H9 (cell line): ENCODE data around the gene OXCT1. TPM values are rescaled to one million over a fixed set of nuclear protein-coding genes. Genes with fewer than 3 reads are reported as not detected.

Experiments used
- DNase-seq: peaks from one replicate; pipeline ENCODE4 v3.0.0-alpha.2; 2017
- H2AFZ ChIP-seq: one replicate; pipeline ENCODE4 v1.6.1; 2013; ENCODE audit warnings: mild to moderate bottlenecking, low read length, control low read depth, moderate library complexity
- H2AK5ac ChIP-seq: 2 replicates; pipeline ENCODE4 v1.6.1; 2013; ENCODE audit warnings: low read length, control low read depth, mixed read lengths; ENCODE audit not compliant: insufficient read length
- H2BK120ac ChIP-seq: one replicate; pipeline ENCODE4 v1.6.1; 2013; ENCODE audit warnings: low read depth, mild to moderate bottlenecking, low read length, control low read depth, inconsistent platforms; ENCODE audit not compliant: poor library complexity, severe bottlenecking
- H2BK12ac ChIP-seq: 2 replicates; pipeline ENCODE4 v1.6.1; 2013; ENCODE audit warnings: low read length, control low read depth, mixed read lengths, low read depth; ENCODE audit not compliant: insufficient read length
- H2BK15ac ChIP-seq: 2 replicates; pipeline ENCODE4 v1.6.1; 2013; ENCODE audit warnings: low read depth, low read length, control low read depth
- H2BK20ac ChIP-seq: one replicate; pipeline ENCODE4 v1.6.1; 2013; ENCODE audit warnings: low read depth, mild to moderate bottlenecking, low read length, control low read depth, inconsistent platforms; ENCODE audit not compliant: poor library complexity, severe bottlenecking
- H2BK5ac ChIP-seq: 2 replicates; pipeline ENCODE4 v1.6.1; 2013; ENCODE audit warnings: low read length, control low read depth, mixed read lengths; ENCODE audit not compliant: insufficient read length
- H3K14ac ChIP-seq: 2 replicates; pipeline ENCODE4 v1.6.1; 2013; ENCODE audit warnings: low read length, control low read depth; ENCODE audit not compliant: insufficient read depth
- H3K18ac ChIP-seq: 2 replicates; pipeline ENCODE4 v1.6.1; 2013; ENCODE audit warnings: low read depth, mild to moderate bottlenecking, mixed read lengths, low read length, control low read depth; ENCODE audit not compliant: insufficient read length
- H3K23ac ChIP-seq: 2 replicates; pipeline ENCODE4 v1.6.1; 2013; ENCODE audit warnings: low read length, control low read depth, mixed read lengths, low read depth; ENCODE audit not compliant: insufficient read length
- H3K23me2 ChIP-seq: 2 replicates; pipeline ENCODE4 v1.6.1; 2013; ENCODE audit warnings: low read depth, mild to moderate bottlenecking, mixed read lengths, low read length, control low read depth; ENCODE audit not compliant: insufficient read length, poor library complexity, severe bottlenecking
- H3K27ac ChIP-seq: 2 replicates; pipeline ENCODE4 v1.5.1; 2013; ENCODE audit warnings: low read length, control low read depth, mixed read lengths, low read depth; ENCODE audit not compliant: insufficient read length
- H3K27me3 ChIP-seq: 2 replicates; pipeline ENCODE4 v1.6.1; 2013; ENCODE audit warnings: low read length, control low read depth, inconsistent platforms; ENCODE audit not compliant: insufficient read depth
- H3K4ac ChIP-seq: 2 replicates; pipeline ENCODE4 v1.6.1; 2013; ENCODE audit warnings: low read depth, mild to moderate bottlenecking, control low read depth, inconsistent platforms, low read length, moderate library complexity
- H3K4me1 ChIP-seq: 2 replicates; pipeline ENCODE4 v1.6.1; 2013; ENCODE audit warnings: low read length, control low read depth, inconsistent platforms; ENCODE audit not compliant: insufficient read depth
- H3K4me2 ChIP-seq: 2 replicates; pipeline ENCODE4 v1.6.1; 2013; ENCODE audit warnings: low read length, control low read depth, mixed read lengths; ENCODE audit not compliant: insufficient read length, insufficient read depth
- H3K56ac ChIP-seq: 2 replicates; pipeline ENCODE4 v1.6.1; 2013; ENCODE audit warnings: low read depth, mild to moderate bottlenecking, mixed read lengths, low read length, control low read depth; ENCODE audit not compliant: insufficient read length
- H3K79me1 ChIP-seq: 2 replicates; pipeline ENCODE4 v1.6.1; 2013; ENCODE audit warnings: low read depth, mild to moderate bottlenecking, moderate library complexity, low read length, control low read depth, inconsistent platforms; ENCODE audit not compliant: insufficient read depth, poor library complexity, severe bottlenecking
- H3K79me2 ChIP-seq: 2 replicates; pipeline ENCODE4 v1.6.1; 2013; ENCODE audit warnings: low read length, control low read depth, inconsistent platforms; ENCODE audit not compliant: insufficient read depth
- H3K9ac ChIP-seq: 2 replicates; pipeline ENCODE4 v1.6.1; 2013; ENCODE audit warnings: low read length, control low read depth, mixed read lengths; ENCODE audit not compliant: insufficient read length; ENCODE audit errors: extremely low read depth
- H3K9me3 ChIP-seq: one replicate; pipeline ENCODE4 v1.6.1; 2013; ENCODE audit warnings: low read depth, low read length, inconsistent platforms; ENCODE audit not compliant: control insufficient read depth
- H3T11ph ChIP-seq: one replicate; pipeline ENCODE4 v1.6.1; 2013; ENCODE audit warnings: mild to moderate bottlenecking, low read length, control low read depth, inconsistent platforms
- H4K20me1 ChIP-seq: one replicate; pipeline ENCODE4 v1.6.1; 2013; ENCODE audit not compliant: control insufficient read depth, insufficient read length, insufficient read depth
- H4K5ac ChIP-seq: 2 replicates; pipeline ENCODE4 v1.6.1; 2013; ENCODE audit warnings: low read depth, mild to moderate bottlenecking, mixed read lengths, low read length, control low read depth; ENCODE audit not compliant: insufficient read length
- H4K8ac ChIP-seq: replicated peaks from 2 replicates; pipeline ENCODE4 v1.6.1; 2013; ENCODE audit warnings: low read length, control low read depth, mixed read lengths, low read depth; ENCODE audit not compliant: insufficient read length
- H4K91ac ChIP-seq: 2 replicates; pipeline ENCODE4 v1.6.1; 2013; ENCODE audit warnings: low read depth, mild to moderate bottlenecking, moderate library complexity, mixed read lengths, low read length, control low read depth; ENCODE audit not compliant: insufficient read length
- H3K27ac Mint-ChIP-seq, 3 experiments: 2 replicates in 2 of 3; 3 replicates in 1 of 3; pipeline ENCODE4 v1.8.0; 2020 to 2021; ENCODE audit warnings: mixed read lengths in 3 of 3, mild to moderate bottlenecking in 1 of 3, moderate library complexity in 1 of 3
- H3K27me3 Mint-ChIP-seq: 2 replicates; pipeline ENCODE4 v1.8.0; 2021; ENCODE audit warnings: low read depth, mild to moderate bottlenecking, moderate library complexity, mixed read lengths
- H3K36me3 Mint-ChIP-seq, 3 experiments: 2 replicates in 2 of 3; 3 replicates in 1 of 3; pipeline ENCODE4 v1.8.0; 2020 to 2021; ENCODE audit warnings: low read depth in 3 of 3, mixed read lengths in 3 of 3; ENCODE audit not compliant: insufficient read depth in 1 of 3
- H3K4me1 Mint-ChIP-seq, 2 experiments: 2 replicates each; pipeline ENCODE4 v1.8.0; 2020; ENCODE audit warnings: mixed read lengths in 2 of 2
- H3K4me3 Mint-ChIP-seq, 2 experiments: 2 replicates in 1 of 2; 3 replicates in 1 of 2; pipeline ENCODE4 v1.8.0; 2020 to 2021; ENCODE audit warnings: mild to moderate bottlenecking in 2 of 2, mixed read lengths in 2 of 2, moderate library complexity in 1 of 2
- H3K9me3 Mint-ChIP-seq, 2 experiments: 2 replicates in 1 of 2; 3 replicates in 1 of 2; pipeline ENCODE4 v1.8.0; 2020; ENCODE audit warnings: mild to moderate bottlenecking in 2 of 2, mixed read lengths in 2 of 2, moderate library complexity in 1 of 2
- WGBS: extraction: QIAGEN DNeasy Blood & Tissue Kit; methylation state at CpG from one replicate; pipeline ENCODE4 v1.1.7; 2013; ENCODE audit warnings: missing lambda C conversion rate, low lambda C conversion rate, mixed read lengths; ENCODE audit not compliant: insufficient read length; ENCODE audit errors: extremely low coverage; 5-methylcytosine and 5-hydroxymethylcytosine counted together
- total RNA-seq: library from RNA; stranded (reverse); gene quantifications from 2 replicates; pipeline ENCODE4 v1.2.1, GENCODE V29; 2021
- TF ChIP-seq, protein P1 (sequence below): fragments of 200-600 bp; sonication (generic); conservative IDR thresholded peaks from 3 replicates; pipeline ENCODE4 v1.8.0; 2021; ENCODE audit warnings: antibody characterized with exemption, mild to moderate bottlenecking

Gene OXCT1
- total RNA-seq, 1 experiment from 2014 or later, result 25.6 TPM

DNA sequence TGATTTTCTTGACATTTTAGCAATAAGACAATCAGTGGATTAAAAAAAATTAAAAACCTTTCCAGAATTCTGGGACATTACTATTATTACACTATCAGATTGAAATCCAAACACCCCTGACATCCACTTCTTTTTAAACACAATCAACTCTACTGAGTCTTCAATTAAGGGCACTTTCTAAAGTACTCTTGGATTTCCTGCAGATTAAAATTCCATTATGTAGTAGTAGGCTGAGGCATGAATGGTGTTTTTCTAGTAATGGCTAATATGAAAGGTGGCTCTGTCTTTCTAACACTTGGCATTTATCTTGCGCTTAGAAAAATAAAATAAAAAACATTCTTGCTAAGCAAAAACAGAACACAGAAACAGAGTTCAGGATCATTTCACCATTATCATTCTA lies 107.8 kb downstream of the OXCT1 start:
- H2AK5ac ChIP-seq, result no peak overlapping the region
- TF ChIP-seq, protein P1, sequence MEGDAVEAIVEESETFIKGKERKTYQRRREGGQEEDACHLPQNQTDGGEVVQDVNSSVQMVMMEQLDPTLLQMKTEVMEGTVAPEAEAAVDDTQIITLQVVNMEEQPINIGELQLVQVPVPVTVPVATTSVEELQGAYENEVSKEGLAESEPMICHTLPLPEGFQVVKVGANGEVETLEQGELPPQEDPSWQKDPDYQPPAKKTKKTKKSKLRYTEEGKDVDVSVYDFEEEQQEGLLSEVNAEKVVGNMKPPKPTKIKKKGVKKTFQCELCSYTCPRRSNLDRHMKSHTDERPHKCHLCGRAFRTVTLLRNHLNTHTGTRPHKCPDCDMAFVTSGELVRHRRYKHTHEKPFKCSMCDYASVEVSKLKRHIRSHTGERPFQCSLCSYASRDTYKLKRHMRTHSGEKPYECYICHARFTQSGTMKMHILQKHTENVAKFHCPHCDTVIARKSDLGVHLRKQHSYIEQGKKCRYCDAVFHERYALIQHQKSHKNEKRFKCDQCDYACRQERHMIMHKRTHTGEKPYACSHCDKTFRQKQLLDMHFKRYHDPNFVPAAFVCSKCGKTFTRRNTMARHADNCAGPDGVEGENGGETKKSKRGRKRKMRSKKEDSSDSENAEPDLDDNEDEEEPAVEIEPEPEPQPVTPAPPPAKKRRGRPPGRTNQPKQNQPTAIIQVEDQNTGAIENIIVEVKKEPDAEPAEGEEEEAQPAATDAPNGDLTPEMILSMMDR, result no peak
- no peak for DNase-seq
- H2AFZ ChIP-seq, result no peak overlapping the region
- Mint-ChIP-seq H3K9me3 (no peaks in the 10 kb centered on the region), H3K4me1 (no peaks in the 10 kb centered on the region), H3K27me3 (no peaks in the 10 kb centered on the region), H3K27ac (no peak overlapping the region), H3K36me3 (peaks cover 0 to 10% (median 0%) of the 10 kb centered on the region in 3 experiments; a peak in 3 of 7 replicates), H3K4me3 (no peak overlapping the region)
- H3K79me2 ChIP-seq, result no peaks in the 10 kb centered on the region
- H2BK12ac ChIP-seq, result no peak overlapping the region
- H3K4ac ChIP-seq, result no peak overlapping the region
- no peak overlapping the region for H3K27ac ChIP-seq
- no peak overlapping the region for H2BK15ac ChIP-seq
- no peaks in the 10 kb centered on the region for H3K4me1 ChIP-seq
- H3K23me2 ChIP-seq, result no peaks in the 10 kb centered on the region
- H4K91ac ChIP-seq, result no peak overlapping the region
- no peak overlapping the region for H2BK120ac ChIP-seq
- no peak overlapping the region for H4K5ac ChIP-seq
- H3K56ac ChIP-seq, result no peak overlapping the region
- H3K27me3 ChIP-seq, result no peaks in the 10 kb centered on the region
- no CpG with 5 or more reads among the region's 1 CpG for WGBS
- no peak overlapping the region for H3K9ac ChIP-seq
- no peaks in the 10 kb centered on the region for H4K20me1 ChIP-seq
- no peak overlapping the region for H2BK20ac ChIP-seq
- no peaks in the 10 kb centered on the region for H3K9me3 ChIP-seq
- no peak overlapping the region for H3K18ac ChIP-seq
- no peak overlapping the region for H2BK5ac ChIP-seq
- H3K14ac ChIP-seq, result no peak overlapping the region
- no peak overlapping the region for H3K4me2 ChIP-seq
- no peak overlapping the region for H3K23ac ChIP-seq
- no peaks in the 10 kb centered on the region for H3K79me1 ChIP-seq
- H3T11ph ChIP-seq, result no peak overlapping the region
- H4K8ac ChIP-seq, result no peak overlapping the region
